ENCODE results near the gene SLC15A2.
A peak's percentile ranks its signal among the peaks of the same experiment; 100 is the strongest.
"Not testable (repeated sequence)": the region's sequence is repeated elsewhere in the genome, so short reads cannot be mapped to it uniquely, and the experiment has no call there.

SLC15A2 gene, protein sequence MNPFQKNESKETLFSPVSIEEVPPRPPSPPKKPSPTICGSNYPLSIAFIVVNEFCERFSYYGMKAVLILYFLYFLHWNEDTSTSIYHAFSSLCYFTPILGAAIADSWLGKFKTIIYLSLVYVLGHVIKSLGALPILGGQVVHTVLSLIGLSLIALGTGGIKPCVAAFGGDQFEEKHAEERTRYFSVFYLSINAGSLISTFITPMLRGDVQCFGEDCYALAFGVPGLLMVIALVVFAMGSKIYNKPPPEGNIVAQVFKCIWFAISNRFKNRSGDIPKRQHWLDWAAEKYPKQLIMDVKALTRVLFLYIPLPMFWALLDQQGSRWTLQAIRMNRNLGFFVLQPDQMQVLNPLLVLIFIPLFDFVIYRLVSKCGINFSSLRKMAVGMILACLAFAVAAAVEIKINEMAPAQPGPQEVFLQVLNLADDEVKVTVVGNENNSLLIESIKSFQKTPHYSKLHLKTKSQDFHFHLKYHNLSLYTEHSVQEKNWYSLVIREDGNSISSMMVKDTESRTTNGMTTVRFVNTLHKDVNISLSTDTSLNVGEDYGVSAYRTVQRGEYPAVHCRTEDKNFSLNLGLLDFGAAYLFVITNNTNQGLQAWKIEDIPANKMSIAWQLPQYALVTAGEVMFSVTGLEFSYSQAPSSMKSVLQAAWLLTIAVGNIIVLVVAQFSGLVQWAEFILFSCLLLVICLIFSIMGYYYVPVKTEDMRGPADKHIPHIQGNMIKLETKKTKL

DNA sequence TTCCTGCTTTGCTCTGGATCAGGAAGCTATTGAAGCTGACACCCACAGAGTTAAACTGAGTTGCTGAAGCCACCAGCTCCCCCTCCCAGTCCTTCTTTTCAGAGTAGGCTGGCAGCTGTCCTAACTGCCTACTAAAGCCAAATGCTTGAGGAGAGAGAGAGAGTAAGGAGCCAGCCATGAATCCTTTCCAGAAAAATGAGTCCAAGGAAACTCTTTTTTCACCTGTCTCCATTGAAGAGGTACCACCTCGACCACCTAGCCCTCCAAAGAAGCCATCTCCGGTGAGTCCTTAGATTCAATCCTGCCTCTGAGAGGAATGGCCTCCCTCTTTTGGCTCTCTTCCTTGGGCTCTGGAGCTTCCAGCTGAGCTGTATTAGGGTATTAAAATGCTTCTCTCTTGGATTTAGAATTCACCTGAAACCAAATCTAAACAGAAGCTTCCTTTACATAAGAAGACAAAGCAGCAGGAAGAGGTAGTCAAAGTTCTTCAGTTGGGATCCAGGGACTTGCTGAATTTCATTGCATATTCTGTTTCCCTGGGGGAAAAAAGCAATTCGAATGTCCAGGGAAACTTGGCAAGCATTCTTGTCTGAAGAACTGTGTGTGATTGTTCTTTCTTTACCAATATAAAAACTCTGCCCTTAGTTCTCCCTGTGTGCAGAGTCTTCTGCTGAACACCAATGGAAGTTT, at the start of gene SLC15A2:
Gene SLC15A2, plus strand, starts transcription at position 101 of the 690 bp plus-strand sequence. Its CDS starts 76 bp downstream, at position 177.
- DNase-seq (ENCODE audit: low spot score) (no peak), FAIRE-seq (no peak)

DNA sequence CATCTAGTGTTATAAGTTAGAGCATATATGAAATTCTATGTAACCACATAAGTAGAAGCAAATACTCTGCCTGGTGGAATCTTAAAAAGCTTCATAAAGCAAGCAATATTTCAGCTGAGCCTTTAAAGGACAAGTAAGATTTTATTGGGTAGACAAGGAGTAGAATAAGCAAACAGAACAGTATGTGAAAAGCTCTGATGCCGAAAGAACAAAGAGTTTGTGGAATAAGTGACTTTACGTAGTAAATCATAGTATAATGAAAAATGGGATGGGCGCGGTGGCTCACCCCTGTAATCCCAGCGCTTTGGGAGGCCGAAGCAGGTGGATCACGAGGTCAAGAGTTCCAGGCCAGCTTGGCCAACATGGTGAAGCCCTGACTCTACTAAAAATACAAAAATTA, 49.3 kb upstream of the SLC15A2 start:
- FAIRE-seq (no peak), DNase-seq (ENCODE audit: low spot score) (no peak)

DNA sequence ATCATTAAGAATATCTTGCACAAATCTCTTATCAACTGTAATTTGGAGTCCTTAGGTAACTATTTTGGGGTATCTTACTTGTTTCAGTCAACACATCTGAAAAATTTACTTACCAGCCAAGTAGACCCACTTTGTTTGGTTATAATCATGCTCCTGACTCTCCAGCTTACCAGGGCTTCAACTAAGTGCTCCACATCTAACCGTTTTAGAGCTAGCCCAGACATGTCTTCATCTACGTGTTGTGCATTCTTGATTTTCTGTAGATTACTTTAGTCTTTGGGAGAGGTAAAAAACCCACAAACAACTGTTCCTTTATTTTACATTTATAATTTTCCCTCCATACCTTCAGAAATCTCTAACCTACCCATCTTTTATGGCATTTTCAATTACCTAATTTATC, 41.9 kb upstream of the SLC15A2 start:
- no peak for FAIRE-seq
- DNase-seq (ENCODE audit: low spot score): no peak

DNA sequence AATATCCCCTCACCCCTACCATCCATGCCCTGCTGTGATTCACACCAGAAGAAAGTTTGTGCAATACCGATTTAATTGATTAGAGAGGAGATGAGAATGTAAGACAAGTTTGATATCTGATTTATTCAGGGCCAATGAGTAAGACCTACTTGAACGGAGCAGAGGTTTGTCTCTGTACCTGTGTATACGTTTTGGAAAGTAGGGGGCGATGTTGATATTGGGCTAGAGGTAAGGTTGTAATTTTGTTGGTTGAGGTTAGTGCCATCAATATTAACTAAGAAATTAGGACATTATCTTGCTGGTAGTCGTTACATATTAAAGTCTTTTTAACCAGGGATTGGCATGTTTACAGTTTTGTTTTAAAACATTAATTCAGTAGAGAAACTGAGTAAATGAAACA, 38.6 kb upstream of the SLC15A2 start:
- DNase-seq (ENCODE audit: low spot score): no peak
- no peak for FAIRE-seq

DNA sequence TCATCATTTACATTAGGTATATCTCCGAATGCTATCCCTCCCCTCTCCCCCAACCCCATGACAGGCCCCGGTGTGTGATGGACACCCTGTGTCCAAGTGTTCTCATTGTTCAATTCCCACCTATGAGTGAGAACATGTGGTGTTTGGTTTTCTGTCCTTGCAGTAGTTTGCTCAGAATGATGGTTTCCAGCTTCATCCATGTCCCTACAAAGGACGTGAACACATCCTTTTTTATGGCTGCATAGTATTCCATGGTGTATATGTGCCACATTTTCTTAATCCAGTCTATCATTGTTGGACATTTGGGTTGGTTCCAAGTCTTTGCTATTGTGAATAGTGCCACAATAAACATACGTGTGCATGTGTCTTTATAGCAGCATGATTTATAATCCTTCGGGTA, 36.4 kb upstream of the SLC15A2 start:
- not testable (repeated sequence) for FAIRE-seq; DNase-seq (ENCODE audit: low spot score)

DNA sequence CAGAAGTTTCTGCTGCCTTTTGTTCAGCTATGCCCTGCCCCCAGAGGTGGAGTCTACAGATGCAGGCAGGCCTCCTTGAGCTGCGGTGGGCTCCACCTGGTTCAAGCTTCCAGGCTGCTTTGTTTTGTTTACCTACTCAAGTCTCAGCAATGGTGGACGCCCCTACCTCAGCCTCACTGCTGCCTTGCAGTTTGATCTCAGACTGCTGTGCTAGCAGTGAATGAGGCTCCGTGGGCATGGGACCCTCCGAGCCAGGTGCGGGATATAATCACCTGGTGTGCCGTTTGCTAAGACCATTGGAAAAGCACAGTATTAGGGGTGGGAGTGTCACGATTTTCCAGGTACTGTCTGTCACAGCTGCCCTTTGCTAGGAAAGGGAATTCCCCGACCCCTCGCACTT, 31.0 kb upstream of the SLC15A2 start:
- DNase-seq (ENCODE audit: low spot score); FAIRE-seq: not testable (repeated sequence)

DNA sequence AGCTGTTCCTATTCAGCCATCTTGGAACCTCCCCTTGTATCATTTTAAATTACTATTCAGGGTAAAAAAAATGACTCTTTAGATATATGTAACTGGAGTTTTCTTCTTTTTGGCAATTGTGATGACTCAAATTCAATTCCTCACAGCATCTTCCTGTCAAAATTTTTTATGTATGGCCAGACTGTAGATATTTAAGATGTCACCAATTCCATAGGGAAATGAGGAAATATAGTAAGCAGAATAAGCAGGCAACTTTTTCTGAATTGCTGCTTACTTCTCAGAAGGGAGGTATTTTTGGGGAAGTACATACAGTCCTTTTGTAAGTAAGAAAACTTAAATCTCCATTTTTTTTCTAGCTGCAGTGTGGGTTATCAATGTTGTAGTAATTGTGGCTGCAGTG, 30.4 kb upstream of the SLC15A2 start:
- FAIRE-seq (no peak), DNase-seq (ENCODE audit: low spot score) (no peak)

DNA sequence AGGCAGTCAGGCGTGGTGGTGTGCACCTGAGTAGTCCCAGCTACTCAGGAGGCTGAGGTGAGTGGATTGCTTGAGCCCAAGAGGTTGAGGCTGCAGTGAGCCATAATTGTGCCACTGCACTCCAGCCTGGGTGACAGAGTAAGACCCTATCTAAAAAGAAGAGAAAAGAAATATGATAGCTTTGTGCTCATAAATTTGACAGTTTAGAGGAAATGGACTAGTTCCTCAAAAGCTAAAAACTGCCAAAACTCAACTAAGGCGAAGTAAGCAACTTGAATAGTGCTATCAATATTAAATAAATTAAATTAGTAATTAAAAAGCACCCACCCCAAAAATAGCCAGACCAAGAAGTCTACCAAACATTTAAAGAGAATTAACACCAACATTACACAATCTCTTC, 24.5 kb upstream of the SLC15A2 start:
- FAIRE-seq (no peak), DNase-seq (ENCODE audit: low spot score) (no peak)

DNA sequence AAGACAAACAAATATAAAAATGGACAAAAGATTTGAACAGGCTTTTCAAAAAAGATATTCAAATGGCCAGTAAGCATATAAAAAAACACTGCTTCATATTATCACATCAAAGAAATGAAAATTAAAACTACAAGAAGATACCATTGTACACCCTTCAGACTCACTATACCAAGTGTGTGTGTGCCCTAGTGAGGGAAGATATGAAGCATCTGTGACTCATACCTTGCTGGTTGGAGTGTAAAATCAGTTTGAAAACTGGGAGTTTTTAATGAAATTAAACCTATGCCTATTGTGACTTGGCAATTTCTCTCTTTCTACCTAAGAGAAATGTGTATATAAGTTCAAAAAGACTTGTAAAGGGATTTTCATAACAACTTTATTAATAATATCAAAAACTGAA, 23.5 kb upstream of the SLC15A2 start:
- DNase-seq (ENCODE audit: low spot score) (no peak), FAIRE-seq (no peak)

DNA sequence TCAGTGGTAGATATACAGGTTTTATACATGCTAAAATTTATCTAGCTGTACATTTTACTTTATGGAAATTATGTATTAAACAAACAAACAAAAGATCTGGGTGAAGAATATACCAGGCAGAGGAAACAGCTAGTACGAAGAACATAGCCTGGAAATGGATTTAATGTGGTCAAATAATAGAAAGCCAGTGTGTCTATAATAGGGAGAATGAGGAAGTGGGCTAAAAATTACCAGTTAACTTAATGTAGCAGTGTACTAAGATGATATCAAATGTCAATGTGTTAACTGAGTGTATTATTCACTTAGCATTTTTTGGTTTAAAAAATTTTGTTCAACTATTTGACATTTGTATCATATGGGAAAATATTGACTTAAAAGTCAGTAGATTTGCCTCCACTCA, 22.8 kb upstream of the SLC15A2 start:
- DNase-seq (ENCODE audit: low spot score) (no peak), FAIRE-seq (no peak)

DNA sequence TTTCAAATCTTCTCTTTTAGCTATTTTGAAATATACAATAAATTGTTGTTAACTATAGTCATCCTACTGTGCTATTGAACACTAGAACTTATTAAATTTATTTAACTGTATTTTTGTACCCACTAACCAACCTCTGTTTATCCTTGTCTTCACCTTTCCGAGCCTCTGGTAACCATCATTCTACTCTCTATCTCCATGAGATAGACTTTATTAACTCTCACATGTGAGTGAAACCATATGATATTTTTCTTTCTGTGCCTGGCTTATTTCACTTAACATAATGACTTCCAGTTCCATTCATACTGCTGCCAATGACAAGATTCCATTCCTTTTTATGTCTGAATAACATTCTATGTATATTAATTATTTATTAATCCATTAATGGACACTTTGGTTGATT, 15.8 kb upstream of the SLC15A2 start:
- DNase-seq (ENCODE audit: low spot score) (no peak), FAIRE-seq (no peak)

DNA sequence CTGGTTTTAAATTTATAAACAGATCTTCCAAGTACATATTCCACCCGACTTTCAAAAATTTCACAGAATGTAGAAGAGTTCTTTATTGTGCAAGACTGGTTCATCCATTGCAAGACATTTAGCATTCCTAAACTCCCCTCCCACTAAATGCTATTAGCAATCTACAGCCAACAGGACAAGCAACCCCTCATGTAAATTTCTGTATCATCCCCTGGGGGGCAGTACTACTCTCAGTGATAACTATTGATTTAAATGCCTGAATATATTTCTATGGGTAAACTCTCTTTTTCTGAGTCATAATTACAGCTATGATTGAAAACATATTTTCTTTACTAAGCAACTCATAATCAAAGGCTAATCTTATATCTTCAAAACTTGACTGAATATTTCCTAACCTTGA, 10.7 kb upstream of the SLC15A2 start:
- DNase-seq (ENCODE audit: low spot score) (peak; percentile 3), FAIRE-seq (no peak)

DNA sequence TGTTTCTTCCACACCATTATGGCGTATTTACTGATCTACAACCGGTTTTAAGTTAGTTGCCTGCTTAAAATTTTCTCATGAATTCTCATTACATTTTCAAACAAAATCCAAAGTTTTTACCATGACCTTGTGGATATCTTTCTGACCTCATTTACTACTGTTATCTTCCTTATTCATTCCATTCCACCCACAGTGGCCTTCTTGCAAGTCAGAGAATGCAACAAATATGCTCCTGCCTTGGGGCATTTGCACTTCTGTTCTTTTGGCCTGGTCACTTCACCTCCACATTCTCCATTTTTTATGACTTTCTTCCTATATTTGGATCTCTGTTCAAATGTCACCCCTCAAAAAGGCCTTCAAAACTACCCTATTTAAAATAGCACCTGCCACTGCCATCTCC, 8.8 kb upstream of the SLC15A2 start:
- no peak for FAIRE-seq

DNA sequence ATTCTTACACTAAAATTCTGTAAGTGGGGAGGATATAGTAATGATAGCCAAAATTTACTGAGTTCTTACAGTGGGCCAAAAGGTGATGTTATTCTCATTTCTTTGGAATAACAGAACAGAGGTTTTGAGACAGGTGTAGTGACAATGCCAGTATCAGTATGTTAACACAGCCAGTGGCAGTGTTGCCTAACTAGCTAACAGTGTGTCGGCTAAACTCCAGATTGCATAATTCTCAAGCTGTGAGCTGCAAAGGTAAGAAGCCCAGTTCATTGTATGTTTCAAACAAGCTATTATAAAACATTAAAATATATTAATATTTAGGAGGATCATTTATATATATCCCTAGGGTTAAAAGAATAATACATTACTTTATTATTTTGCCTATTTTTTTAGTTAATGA, 920 bp downstream of the SLC15A2 start:
- no peak for FAIRE-seq
- no peak for DNase-seq (ENCODE audit: low spot score)

More for the DNA sequence above, 8.8 kb upstream of the SLC15A2 start:
- DNase-seq (ENCODE audit: low spot score): no peak

DNA sequence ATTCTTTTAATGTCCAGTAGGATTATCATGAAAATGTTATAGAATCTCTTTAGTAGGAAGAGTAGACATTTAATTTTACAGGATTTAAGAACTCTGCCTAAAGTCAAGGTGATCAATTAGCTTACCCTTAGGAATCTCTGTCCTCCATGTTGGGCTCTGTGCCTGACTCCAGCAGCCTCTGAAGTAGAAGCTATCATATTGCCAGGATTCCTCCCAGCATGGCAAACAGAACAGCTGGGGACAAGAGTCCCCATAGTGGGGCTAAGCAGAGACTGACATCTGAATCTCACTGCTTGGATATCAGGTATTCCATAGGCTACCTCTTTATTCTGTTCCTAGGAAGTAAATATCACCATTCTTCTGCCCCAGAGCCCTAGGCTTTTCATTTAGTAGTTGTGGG, 1.5 kb downstream of the SLC15A2 start:
- no peak for FAIRE-seq

DNA sequence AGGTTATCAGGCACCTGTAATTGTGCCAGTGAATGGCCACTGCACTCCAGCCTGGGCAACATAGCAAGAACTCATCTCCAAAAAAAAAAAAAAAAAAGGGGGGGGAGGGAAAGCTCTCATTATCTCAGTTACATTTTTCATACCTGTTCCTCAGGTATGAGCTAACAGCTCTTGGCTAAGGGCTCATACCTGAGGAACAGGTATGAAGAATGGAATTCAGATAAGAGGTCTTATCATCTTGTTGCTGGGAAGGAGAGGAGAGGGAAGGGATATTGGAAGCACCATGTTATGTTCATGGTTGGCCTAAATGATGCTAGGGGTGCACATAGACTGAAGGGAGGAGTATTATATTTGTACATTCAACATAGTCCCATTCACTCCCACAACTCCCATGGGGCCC, 2.6 kb downstream of the SLC15A2 start:
- DNase-seq (ENCODE audit: low spot score) (no peak), FAIRE-seq (no peak)

More for the DNA sequence above, 1.5 kb downstream of the SLC15A2 start:
- DNase-seq (ENCODE audit: low spot score): no peak

DNA sequence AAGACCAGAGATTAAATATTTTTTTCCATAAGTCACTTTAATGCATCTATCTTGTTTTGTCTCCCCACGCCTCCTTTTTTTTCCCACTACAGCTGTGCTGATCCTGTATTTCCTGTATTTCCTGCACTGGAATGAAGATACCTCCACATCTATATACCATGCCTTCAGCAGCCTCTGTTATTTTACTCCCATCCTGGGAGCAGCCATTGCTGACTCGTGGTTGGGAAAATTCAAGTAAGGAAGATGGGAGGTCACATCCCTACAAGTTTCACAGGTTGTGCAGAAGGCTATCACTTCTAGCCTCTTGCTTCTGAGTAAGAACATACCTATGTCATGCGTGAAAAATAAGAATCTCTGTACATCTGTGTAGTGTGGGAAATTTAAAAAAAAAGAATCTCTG, 3.1 kb downstream of the SLC15A2 start:
- DNase-seq (ENCODE audit: low spot score) (no peak), FAIRE-seq (no peak)

DNA sequence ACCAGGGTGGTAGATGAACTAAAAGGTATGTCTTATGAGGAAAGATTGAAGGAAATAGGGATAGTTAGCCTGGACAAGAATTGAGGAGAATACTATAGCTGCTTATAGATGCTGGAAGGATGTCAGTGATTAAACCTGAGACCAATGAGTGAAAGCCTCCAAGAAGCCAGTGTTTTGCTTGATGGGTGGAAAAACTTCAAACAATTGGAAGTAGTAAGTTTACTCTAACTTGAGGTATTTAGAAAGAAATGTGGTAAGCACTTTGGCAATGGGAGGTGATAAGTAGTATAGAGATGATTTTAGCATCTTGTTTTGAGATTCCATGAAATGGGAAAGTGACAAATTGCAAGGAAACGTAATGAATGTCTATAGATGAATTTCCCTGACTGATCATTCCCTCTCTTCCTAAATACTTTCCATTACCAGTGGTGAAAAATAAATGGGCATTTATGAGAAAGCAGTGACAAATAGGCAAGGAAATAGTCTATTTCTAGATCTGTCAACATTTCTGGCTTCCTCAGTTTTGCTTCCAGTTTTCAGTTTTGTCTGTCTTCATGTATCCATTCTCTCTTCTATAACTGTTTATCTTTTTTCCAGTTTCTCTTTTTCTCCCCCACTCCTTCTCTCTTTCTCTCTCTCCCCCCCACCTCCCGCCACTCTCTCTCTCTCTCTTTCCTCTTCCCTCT, 19.2 kb downstream of the SLC15A2 start:
- DNase-seq (ENCODE audit: low spot score): no peak
- FAIRE-seq: no peak

DNA sequence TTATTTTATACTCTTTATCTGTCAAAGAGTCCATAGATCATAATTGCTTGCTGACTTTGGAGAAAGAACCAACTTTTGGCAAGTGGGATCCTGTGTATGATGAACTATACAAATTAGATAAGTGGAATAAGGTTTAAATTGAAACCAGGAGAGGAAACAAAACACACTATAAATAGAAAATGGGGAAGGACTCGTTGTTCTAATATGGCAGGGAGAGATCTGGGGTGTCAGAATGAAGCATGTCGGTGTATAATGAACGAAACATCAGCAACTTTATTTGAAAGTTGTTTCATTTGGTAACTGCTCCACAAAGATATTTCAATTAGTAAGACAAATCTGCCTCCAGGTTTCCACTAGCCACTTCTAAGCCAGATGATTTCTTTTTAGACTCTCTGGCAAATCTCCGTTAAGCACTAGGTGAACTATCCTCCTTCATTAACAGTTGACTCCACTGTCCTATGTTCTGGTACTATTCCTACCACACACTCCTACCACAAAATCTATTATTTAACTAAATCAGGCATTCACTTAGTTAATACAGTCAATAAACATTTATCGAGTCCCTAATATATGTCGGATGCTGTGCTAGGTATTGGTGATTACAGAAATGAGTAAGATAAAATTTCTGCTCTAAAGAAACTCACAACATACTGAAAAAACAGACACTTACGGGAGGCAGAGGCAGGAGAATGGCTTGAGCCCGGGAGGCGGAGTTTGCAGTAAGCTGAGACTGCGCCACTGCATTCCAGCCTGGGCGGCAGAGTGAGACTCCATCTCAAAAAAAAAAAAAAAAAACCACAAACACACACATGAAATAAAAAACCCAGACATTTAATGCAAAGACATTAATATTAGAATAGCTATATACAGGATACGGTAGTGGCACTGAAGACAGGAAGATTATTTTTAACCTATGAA, 20.1 kb downstream of the SLC15A2 start:
- no peak for FAIRE-seq
- no peak for DNase-seq (ENCODE audit: low spot score)

DNA sequence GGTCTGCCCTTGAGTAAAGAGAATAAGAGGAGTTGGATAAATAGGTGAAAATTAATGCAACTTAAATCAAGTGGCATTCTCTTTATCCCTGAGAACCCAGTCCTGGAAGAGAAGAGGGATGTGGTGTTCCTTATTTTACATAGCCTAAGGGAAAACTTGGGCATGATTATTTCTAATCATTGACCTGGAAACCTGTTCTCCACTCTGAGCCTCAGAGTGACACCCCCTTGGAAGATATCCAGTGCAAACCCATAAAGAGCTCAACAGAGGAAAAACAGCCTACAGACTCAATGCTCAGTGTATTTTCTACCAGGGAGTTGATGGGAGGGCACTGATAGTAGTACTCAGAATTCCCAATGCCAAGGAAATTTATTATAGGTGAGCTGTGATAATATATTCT, 22.0 kb downstream of the SLC15A2 start:
- FAIRE-seq: no peak
- DNase-seq (ENCODE audit: low spot score): no peak
